Prostate gland (tissue), 2 donors: ENCODE measurements around the gene GATC. TPM values are rescaled to one million over a fixed set of nuclear protein-coding genes. Genes with fewer than 3 reads are reported as not detected.
A peak's percentile ranks its signal among the peaks of the same experiment; 100 is the strongest.

Source experiments
- DNase-seq: peaks from one replicate; pipeline ENCODE4 v3.0.0-alpha.2; 2019; ENCODE audit warnings: low spot score
- H3K27ac ChIP-seq, 2 donors: fragments of 200-600 bp; sonication (generic); 2 replicates each; pipeline ENCODE4 v1.5.1; 2017 to 2019
- H3K27me3 ChIP-seq: fragments of 200-600 bp; sonication (generic); replicated peaks from 2 replicates; pipeline ENCODE4 v1.5.1; 2019; ENCODE audit not compliant: insufficient read depth
- H3K36me3 ChIP-seq, 2 donors: fragments of 200-600 bp; sonication (generic); 1 replicate in 1 of 2; 2 replicates in 1 of 2; pipeline versions ENCODE4 v1.5.1 to v1.8.1; 2017 to 2019
- H3K4me1 ChIP-seq: fragments of 200-600 bp; sonication (generic); replicated peaks from 2 replicates; pipeline ENCODE4 v1.5.1; 2019
- H3K4me3 ChIP-seq, 2 donors: fragments of 200-600 bp; sonication (generic); 2 replicates each; pipeline ENCODE4 v1.5.1; 2017 to 2019
- H3K9me3 ChIP-seq: fragments of 200-600 bp; sonication (generic); 2 replicates; pipeline ENCODE4 v1.5.1; 2017
- POLR2A ChIP-seq: fragments of 450-650 bp; IDR thresholded peaks from one replicate; pipeline ENCODE4 v1.6.1; 2016; ENCODE audit warnings: antibody characterized with exemption, mild to moderate bottlenecking
- POLR2AphosphoS5 ChIP-seq: sonication (generic); formaldehyde crosslinking; IDR thresholded peaks from one replicate; pipeline ENCODE4 v1.6.1; 2017; ENCODE audit warnings: antibody characterized with exemption
- WGBS: methylation state at CpG from one replicate; pipeline ENCODE4 v1.1.5; 2018; 5-methylcytosine and 5-hydroxymethylcytosine counted together
- intact Hi-C: fragments of 100-400 bp; cut with DNase I; formaldehyde crosslinking; loops from one replicate; pipeline ENCODE4 v1.14.2; 2022
- total RNA-seq, 2 donors: library from RNA; depleted of rRNA; stranded (reverse); fragments of >200 nt; gene quantifications; one replicate each; pipeline ENCODE4 v1.1.0, GENCODE V29; 2016
- TF ChIP-seq, protein P1 (sequence below), 4 experiments: fragments of 200-600 bp in 2 of 4; fragments of 450-650 bp in 2 of 4; sonication (generic) in 2 of 4; IDR thresholded peaks; 1 replicate in 3 of 4; 2 replicates in 1 of 4; pipeline ENCODE4 v1.5.1; 2016 to 2019; ENCODE audit warnings: antibody characterized with exemption in 4 of 4, mild to moderate bottlenecking in 2 of 4, moderate library complexity in 2 of 4

The GATC gene
- total RNA-seq, 2 donors from 2014 or later: 19.3 to 30.1 TPM

DNA sequence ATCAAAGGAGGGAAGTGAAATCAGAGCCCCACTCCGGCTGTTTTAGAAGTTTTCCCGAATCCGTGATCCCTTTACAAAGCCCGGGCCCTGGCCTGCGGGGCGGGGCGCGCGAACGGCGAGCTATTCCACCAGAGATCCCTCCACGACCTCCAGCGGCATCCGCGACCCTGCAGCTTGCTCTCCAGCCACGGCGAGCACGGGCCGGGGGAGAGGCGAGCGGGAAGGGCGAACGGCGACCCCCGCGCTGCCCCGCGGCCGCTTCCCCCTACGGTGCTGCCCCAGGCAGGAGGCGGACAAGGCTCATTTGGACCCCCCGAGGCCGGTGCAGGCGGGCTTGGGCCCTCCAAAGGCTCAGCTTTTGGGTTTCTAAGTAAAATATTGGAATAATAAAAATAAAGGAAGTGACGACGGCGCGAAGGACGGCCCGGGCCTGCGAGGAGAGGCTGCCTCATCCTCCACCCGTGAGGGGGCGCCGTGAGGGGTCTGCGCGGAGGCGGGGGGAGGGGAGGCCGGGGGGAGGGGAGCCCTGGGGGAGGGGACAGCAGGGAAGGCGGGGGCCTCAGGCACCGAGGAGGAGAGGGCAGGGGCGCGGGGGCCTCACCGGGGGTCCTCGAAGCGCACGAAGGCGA is 22.7 kb downstream of the GATC start:
- WGBS: under 1% methylated on average over 55 of the region's 57 CpGs
- TF ChIP-seq, protein P1, sequence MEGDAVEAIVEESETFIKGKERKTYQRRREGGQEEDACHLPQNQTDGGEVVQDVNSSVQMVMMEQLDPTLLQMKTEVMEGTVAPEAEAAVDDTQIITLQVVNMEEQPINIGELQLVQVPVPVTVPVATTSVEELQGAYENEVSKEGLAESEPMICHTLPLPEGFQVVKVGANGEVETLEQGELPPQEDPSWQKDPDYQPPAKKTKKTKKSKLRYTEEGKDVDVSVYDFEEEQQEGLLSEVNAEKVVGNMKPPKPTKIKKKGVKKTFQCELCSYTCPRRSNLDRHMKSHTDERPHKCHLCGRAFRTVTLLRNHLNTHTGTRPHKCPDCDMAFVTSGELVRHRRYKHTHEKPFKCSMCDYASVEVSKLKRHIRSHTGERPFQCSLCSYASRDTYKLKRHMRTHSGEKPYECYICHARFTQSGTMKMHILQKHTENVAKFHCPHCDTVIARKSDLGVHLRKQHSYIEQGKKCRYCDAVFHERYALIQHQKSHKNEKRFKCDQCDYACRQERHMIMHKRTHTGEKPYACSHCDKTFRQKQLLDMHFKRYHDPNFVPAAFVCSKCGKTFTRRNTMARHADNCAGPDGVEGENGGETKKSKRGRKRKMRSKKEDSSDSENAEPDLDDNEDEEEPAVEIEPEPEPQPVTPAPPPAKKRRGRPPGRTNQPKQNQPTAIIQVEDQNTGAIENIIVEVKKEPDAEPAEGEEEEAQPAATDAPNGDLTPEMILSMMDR (IDR thresholded peaks at IDR 0.05): peak in 1 of 4 experiments; percentile 9
- TF ChIP-seq POLR2AphosphoS5: no peak
- Histone ChIP-seq H3K27ac (peak overlapping the region; percentile 86 to 92), H3K27me3 (no peaks in the 10 kb centered on the region), H3K36me3 (peaks cover 0 to 6% of the 10 kb centered on the region in 2 donors), H3K9me3 (no peaks in the 10 kb centered on the region), H3K4me3 (peak overlapping the region; percentile 84 to 92), H3K4me1 (peaks cover under 1% of the 10 kb centered on the region)
- intact Hi-C loops: no loop called here
- DNase-seq: peak; percentile 15

DNA sequence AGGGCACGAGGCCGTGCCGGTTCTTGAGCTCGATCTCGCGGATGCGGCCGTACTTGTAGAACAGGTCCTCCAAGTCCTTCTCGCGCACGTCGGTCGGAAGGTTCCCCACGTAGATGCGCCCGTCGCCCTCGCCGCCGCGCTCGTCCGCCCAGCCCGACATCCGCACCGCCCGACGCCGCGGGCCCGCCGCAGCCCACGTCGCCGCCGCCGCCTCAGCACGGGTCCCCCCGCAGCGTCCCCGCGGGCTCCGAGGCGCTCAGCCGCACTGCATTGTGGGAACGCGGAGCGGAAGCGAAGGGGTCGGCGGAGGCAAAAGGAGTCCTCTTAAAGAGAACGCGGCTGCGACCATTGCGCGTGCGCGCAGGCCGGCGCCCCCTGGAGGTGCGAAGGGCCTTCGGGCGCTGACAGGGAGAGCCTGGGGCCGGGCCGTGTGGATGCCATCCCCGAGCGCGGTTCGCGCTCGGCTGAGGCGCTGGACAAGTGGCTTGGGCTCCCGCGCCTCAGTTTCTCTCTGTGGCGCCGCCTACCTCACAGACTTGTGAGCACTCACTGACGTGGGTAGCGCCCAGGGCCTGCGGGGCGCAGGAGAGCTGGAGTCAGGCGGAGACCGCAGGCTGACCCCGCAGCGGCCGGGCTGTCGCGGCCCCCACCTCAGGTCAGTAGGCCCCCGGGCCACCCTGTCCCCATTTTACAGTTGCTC is 23.4 kb downstream of the GATC start, which contains the start of gene SRSF9:
Gene SRSF9 (minus strand): TSS at position 299 of the 700 bp plus-strand sequence. CDS start 139 bp downstream, at position 160.
- under 1% methylated on average over 88 of the region's 88 CpGs for WGBS
- Histone ChIP-seq H3K27ac (peak within 1 kb of the TSS; percentile 86 to 92), H3K36me3 (peaks cover 0 to 3% of the 10 kb centered on the region in 2 donors), H3K4me1 (peaks cover 5% of the 10 kb centered on the region), H3K4me3 (peak within 1 kb of the TSS; percentile 84 to 92), H3K27me3 (no peaks in the 10 kb centered on the region), H3K9me3 (no peaks in the 10 kb centered on the region)
- intact Hi-C loops: no loop called here
- peak; percentile 93 for DNase-seq
- TF ChIP-seq, protein P1 (IDR thresholded peaks at IDR 0.05): peak; percentile 81 to 95 (median 92)
- TF ChIP-seq POLR2AphosphoS5 (peak; percentile 91), POLR2A (peak; percentile 76)

DNA sequence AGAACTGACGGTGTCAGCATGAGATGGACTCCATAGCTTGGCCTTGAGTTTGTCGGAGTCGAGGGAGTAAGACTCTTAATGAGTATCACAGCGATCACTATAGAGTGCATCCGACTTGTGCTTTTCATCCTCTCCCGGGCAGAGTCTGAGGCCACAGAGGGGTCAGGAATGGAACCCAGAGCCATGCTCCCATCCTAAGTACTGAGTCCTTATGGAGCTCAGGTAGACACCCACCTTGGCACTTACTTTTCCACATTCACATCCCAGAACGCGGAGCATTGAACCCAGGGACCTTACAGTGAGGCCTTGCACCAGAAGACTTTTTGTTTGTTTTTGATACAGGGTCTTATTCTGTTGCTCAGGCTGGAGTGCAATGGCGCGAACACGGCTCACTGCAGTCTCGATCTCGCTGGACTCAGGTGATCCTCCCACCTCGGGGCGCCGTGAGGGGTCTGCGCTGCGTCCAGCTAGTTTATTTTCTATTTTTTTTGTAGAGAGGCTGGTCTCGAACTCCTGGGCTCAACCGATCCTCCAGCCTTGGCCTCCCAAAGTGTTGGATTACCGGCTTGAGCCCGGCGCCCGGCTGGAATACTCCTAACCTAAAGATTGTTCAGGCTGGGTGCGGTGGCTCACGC is 24.0 kb downstream of the GATC start:
- no peak for DNase-seq

DNA sequence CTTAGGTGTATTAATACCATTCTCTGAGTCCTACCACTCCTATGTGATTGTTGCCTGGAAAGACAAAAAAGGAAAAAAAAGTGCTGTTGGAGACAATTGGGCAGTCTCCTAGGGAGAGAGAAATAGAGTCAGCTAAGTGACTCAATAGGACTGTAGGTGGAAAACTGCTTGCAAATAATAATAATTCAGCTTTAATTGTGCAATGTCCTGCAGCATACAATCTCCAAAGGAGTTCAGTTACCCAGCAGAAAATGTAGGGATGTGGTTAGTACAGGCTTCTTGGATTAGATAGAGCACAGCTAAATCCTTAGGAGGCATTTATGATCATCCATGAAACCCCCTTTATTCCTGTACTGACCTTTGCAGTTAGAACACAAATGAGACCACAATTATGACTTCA is 26.3 kb downstream of the GATC start:
- intact Hi-C loops: no loop called here
- H3K4me1 ChIP-seq: peaks cover 5% of the 10 kb centered on the region
- H3K36me3 ChIP-seq: no peaks in the 10 kb centered on the region
- no peak overlapping the region for H3K27ac ChIP-seq
- no peaks in the 10 kb centered on the region for H3K27me3 ChIP-seq
- H3K4me3 ChIP-seq: no peak overlapping the region
- no peak for DNase-seq
- TF ChIP-seq POLR2A (no peak), POLR2AphosphoS5 (no peak)
- TF ChIP-seq, protein P1 (IDR thresholded peaks at IDR 0.05): no peak
- no peaks in the 10 kb centered on the region for H3K9me3 ChIP-seq

More for the DNA sequence above, 24.0 kb downstream of the GATC start:
- intact Hi-C loops: no loop called here
- Histone ChIP-seq H3K27me3 (no peaks in the 10 kb centered on the region), H3K9me3 (no peaks in the 10 kb centered on the region), H3K4me3 (peak overlapping the region; percentile 84 to 92), H3K27ac (peak overlapping the region; percentile 86 to 92), H3K4me1 (peaks cover 5% of the 10 kb centered on the region), H3K36me3 (no peaks in the 10 kb centered on the region)
- WGBS: 64% methylated on average over 26 of the region's 26 CpGs
- TF ChIP-seq POLR2AphosphoS5 (no peak), POLR2A (no peak)
- TF ChIP-seq, protein P1 (IDR thresholded peaks at IDR 0.05): no peak
